ENCODE data around the gene GATAD2A.

GATAD2A gene

GRCh38 chr19:19488875-19489690 is 83.6 kb downstream of the GATAD2A start:
- peak; percentile 50 to 73 for DNase-seq (ENCODE audit: low read depth in 2 of 2, low spot score in 1 of 2)

GRCh38 chr19:19489804-19490204 is 84.3 kb downstream of the GATAD2A start:
- DNase-seq (ENCODE audit: low read depth in 2 of 2, low spot score in 1 of 2), result no peak

- DNase-seq (ENCODE audit: low read depth in 2 of 2, low spot score in 1 of 2), result peak; percentile 52 to 67
Measured at GRCh38 chr19:19490214-19490968, 84.9 kb downstream of the GATAD2A start.

- no peak for DNase-seq (ENCODE audit: low read depth in 2 of 2, low spot score in 1 of 2)
Measured at GRCh38 chr19:19491321-19492025, 86.0 kb downstream of the GATAD2A start.

- no peak for DNase-seq (ENCODE audit: low read depth in 2 of 2, low spot score in 1 of 2)
Measured at GRCh38 chr19:19492026-19492610, 86.6 kb downstream of the GATAD2A start.

GRCh38 chr19:19493841-19494546 is 88.5 kb downstream of the GATAD2A start:
- no peak for DNase-seq (ENCODE audit: low read depth in 2 of 2, low spot score in 1 of 2)

GRCh38 chr19:19495614-19496603 is 90.4 kb downstream of the GATAD2A start:
- DNase-seq (ENCODE audit: low read depth in 2 of 2, low spot score in 1 of 2), result no peak

GRCh38 chr19:19498255-19498991 is 92.9 kb downstream of the GATAD2A start:
- no peak for DNase-seq (ENCODE audit: low read depth in 2 of 2, low spot score in 1 of 2)

- no peak for DNase-seq (ENCODE audit: low read depth in 2 of 2, low spot score in 1 of 2)
Measured at GRCh38 chr19:19499272-19499995, 94.0 kb downstream of the GATAD2A start.

GRCh38 chr19:19500975-19501644 is 95.6 kb downstream of the GATAD2A start:
- no peak for DNase-seq (ENCODE audit: low read depth in 2 of 2, low spot score in 1 of 2)

- DNase-seq (ENCODE audit: low read depth in 2 of 2, low spot score in 1 of 2), result no peak
Measured at GRCh38 chr19:19501798-19502197, 96.3 kb downstream of the GATAD2A start.

- DNase-seq (ENCODE audit: low read depth in 2 of 2, low spot score in 1 of 2), result no peak
Measured at GRCh38 chr19:19502281-19502680, 96.8 kb downstream of the GATAD2A start.

GRCh38 chr19:19502808-19503602 is 97.5 kb downstream of the GATAD2A start:
- no peak for DNase-seq (ENCODE audit: low read depth in 2 of 2, low spot score in 1 of 2)

- DNase-seq (ENCODE audit: low read depth in 2 of 2, low spot score in 1 of 2), result no peak
Measured at GRCh38 chr19:19504754-19505668, 99.5 kb downstream of the GATAD2A start.

GRCh38 chr19:19505669-19506326 is 100.3 kb downstream of the GATAD2A start:
- no peak for DNase-seq (ENCODE audit: low read depth in 2 of 2, low spot score in 1 of 2)
